CD8-positive, alpha-beta memory T cell (primary cell): ENCODE measurements around the gene IL26. TPM values are rescaled to one million over a fixed set of nuclear protein-coding genes. Genes with fewer than 3 reads are reported as not detected.
"Not testable (repeated sequence)": the region's sequence is repeated elsewhere in the genome, so short reads cannot be mapped to it uniquely, and the experiment has no call there.

ENCODE experiments used
- CTCF ChIA-PET: fragments of 350-600 bp; sonication (Branson Sonifier 250); formaldehyde crosslinking; loops from one replicate; lab custom pipeline; 2021; ENCODE audit warnings: antibody characterized with exemption; lab: Charles Lee
- POLR2A ChIA-PET: fragments of 350-600 bp; sonication (Branson Sonifier 250); formaldehyde crosslinking; loops from one replicate; lab custom pipeline; 2021; ENCODE audit warnings: antibody characterized with exemption; lab: Charles Lee
- DNase-seq, 5 donors: peaks; one replicate each; pipeline versions ENCODE4 v3.0.0 to v3.0.0-alpha.2; 2020 to 2022; ENCODE audit warnings: mixed read lengths in 1 of 5
- H3K27ac ChIP-seq: one replicate; pipeline ENCODE4 v1.7.0; 2013; ENCODE audit warnings: low read depth, mild to moderate bottlenecking, low read length, moderate library complexity
- H3K27me3 ChIP-seq: 2 replicates; pipeline ENCODE4 v1.7.0; 2013; ENCODE audit warnings: low read length, mild to moderate bottlenecking; ENCODE audit not compliant: insufficient read depth, poor library complexity, severe bottlenecking
- H3K36me3 ChIP-seq: 2 replicates; pipeline ENCODE4 v1.7.0; 2013; ENCODE audit warnings: mild to moderate bottlenecking, low read length, moderate library complexity; ENCODE audit not compliant: insufficient read depth
- H3K4me1 ChIP-seq: 2 replicates; pipeline ENCODE4 v1.7.0; 2013; ENCODE audit warnings: mild to moderate bottlenecking, low read length, moderate library complexity; ENCODE audit not compliant: insufficient read depth
- H3K4me3 ChIP-seq: 2 replicates; pipeline ENCODE4 v1.7.0; 2013; ENCODE audit warnings: mild to moderate bottlenecking, low read length
- H3K9me3 ChIP-seq: 2 replicates; pipeline ENCODE4 v1.7.0; 2013; ENCODE audit warnings: mild to moderate bottlenecking, low read length
- H3K27ac Mint-ChIP-seq, 8 donors: one replicate each; pipeline ENCODE4 v1.8.0; 2020 to 2021; ENCODE audit warnings: mixed read lengths in 8 of 8, mild to moderate bottlenecking in 6 of 8, inconsistent platforms in 3 of 8, moderate library complexity in 3 of 8
- H3K27me3 Mint-ChIP-seq, 2 donors: one replicate each; pipeline ENCODE4 v1.8.0; 2020 to 2021; ENCODE audit warnings: mixed read lengths in 2 of 2, mild to moderate bottlenecking in 1 of 2, moderate library complexity in 1 of 2
- H3K36me3 Mint-ChIP-seq, 3 donors: one replicate each; pipeline ENCODE4 v1.8.0; 2020 to 2021; ENCODE audit warnings: mixed read lengths in 3 of 3, inconsistent platforms in 1 of 3, mild to moderate bottlenecking in 1 of 3
- H3K4me1 Mint-ChIP-seq, 3 donors: one replicate each; pipeline ENCODE4 v1.8.0; 2020 to 2021; ENCODE audit warnings: mixed read lengths in 3 of 3, inconsistent platforms in 1 of 3, mild to moderate bottlenecking in 1 of 3
- H3K4me3 Mint-ChIP-seq, 7 donors: one replicate each; pipeline ENCODE4 v1.8.0; 2020 to 2021; ENCODE audit warnings: mixed read lengths in 7 of 7, mild to moderate bottlenecking in 6 of 7, moderate library complexity in 4 of 7, inconsistent platforms in 2 of 7
- H3K9me3 Mint-ChIP-seq, 5 donors: one replicate each; pipeline ENCODE4 v1.8.0; 2020 to 2022; ENCODE audit warnings: mixed read lengths in 5 of 5, mild to moderate bottlenecking in 3 of 5, moderate library complexity in 2 of 5, inconsistent platforms in 1 of 5
- polyA plus RNA-seq: library from polyadenylated mRNA; unstranded; fragments of 300-500 nt; fragmentation: Illumina TruSeq; gene quantifications from one replicate; pipeline ENCODE4 v1.2.3, GENCODE V29; 2021
- total RNA-seq, 2 experiments: library from RNA; stranded (reverse); gene quantifications; one replicate each; pipeline ENCODE4 v1.2.3, GENCODE V29; 2021

The IL26 gene
- total and polyA plus RNA-seq, 3 experiments from 2014 or later = 0.28 to 1.00 (median 0.88) TPM

DNA sequence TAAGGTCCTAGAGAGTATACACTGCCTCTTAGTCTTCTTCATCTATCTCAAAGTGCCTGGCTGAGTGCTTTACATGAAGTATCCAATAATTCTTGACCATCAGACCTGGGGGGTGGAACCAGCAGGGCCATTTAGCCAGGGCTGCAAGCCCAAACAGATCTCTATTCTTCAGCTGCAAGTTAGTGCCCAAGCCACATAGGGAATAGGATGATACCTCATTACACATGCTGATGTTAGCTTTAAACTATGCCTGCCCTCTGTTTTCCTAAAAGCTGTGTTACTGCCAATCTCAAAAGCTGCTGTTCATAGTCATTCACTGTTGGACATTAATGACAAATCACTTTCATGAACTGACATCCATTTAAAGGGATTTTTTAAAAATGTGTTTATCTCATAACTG, 49.4 kb downstream of the IL26 start:
- Mint-ChIP-seq H3K4me1 (peaks cover 49 to 65% (median 63%) of the 10 kb centered on the region in 3 donors), H3K27me3 (no peaks in the 10 kb centered on the region), H3K4me3 (peak overlapping the region; percentile 60 to 82 (median 72)), H3K36me3 (no peaks in the 10 kb centered on the region), H3K27ac (peak overlapping the region; percentile 43 to 97 (median 90)), H3K9me3 (no peaks in the 10 kb centered on the region)
- H3K4me1 ChIP-seq = peaks cover 65% of the 10 kb centered on the region
- H3K4me3 ChIP-seq = peak overlapping the region; percentile 33
- no peaks in the 10 kb centered on the region for H3K27me3 ChIP-seq
- no peak for DNase-seq
- no peaks in the 10 kb centered on the region for H3K9me3 ChIP-seq
- no peak overlapping the region for H3K27ac ChIP-seq
- ChIA-PET CTCF (interaction anchor here (0.7 to 2.4 kb wide), 6 partner anchors 12 to 159 kb away, joined by 3 to 7 read pairs (median 4); partner anchors contain the start of gene IFNG), POLR2A (interaction anchor here (2.4 kb wide), 1 partner anchor 12 kb away, joined by 6 read pairs; no protein-coding TSS in a partner anchor)
- no peaks in the 10 kb centered on the region for H3K36me3 ChIP-seq

DNA sequence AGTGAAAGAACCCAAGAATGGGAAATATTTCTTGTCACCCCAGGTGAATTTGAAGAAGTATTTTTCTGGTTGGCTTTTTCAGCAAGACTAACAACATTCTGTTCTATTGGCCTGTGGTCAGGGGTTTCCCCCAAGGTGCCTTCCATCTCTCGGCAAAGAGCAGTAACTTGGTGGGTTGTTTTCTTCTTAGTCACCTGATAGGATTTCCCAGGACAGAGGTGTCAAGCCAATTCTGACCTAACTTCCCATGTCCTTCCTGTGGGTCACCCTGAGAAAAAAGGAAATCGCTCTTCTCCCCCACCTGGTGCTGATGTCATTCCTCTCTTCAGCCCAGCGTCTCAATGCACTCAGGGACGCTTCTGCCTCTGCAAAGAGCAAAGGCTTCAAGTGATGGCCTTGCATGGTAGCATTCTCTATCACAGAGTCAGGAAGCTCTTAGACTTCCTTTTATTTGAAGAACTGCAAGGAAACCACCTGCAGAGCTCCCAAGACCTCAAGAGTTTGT, 50.0 kb downstream of the IL26 start:
- Mint-ChIP-seq H3K4me1 (peaks cover 43 to 58% (median 56%) of the 10 kb centered on the region in 3 donors), H3K4me3 (peak overlapping the region; percentile 60 to 82 (median 72)), H3K27ac (peak overlapping the region; percentile 43 to 97 (median 90)), H3K27me3 (no peaks in the 10 kb centered on the region), H3K36me3 (no peaks in the 10 kb centered on the region), H3K9me3 (no peaks in the 10 kb centered on the region)
- DNase-seq = peak; percentile 40 to 89 (median 81)
- Histone ChIP-seq H3K4me3 (peak overlapping the region; percentile 33), H3K27ac (no peak overlapping the region), H3K9me3 (no peaks in the 10 kb centered on the region), H3K4me1 (peaks cover 59% of the 10 kb centered on the region), H3K27me3 (no peaks in the 10 kb centered on the region), H3K36me3 (no peaks in the 10 kb centered on the region)
- ChIA-PET POLR2A (interaction anchor here (2.4 kb wide), 1 partner anchor 13 kb away, joined by 6 read pairs; no protein-coding TSS in a partner anchor), CTCF (interaction anchor here (0.7 to 2.4 kb wide), 5 partner anchors 13 to 141 kb away, joined by 3 to 7 read pairs (median 4); partner anchors contain the start of gene IFNG)

DNA sequence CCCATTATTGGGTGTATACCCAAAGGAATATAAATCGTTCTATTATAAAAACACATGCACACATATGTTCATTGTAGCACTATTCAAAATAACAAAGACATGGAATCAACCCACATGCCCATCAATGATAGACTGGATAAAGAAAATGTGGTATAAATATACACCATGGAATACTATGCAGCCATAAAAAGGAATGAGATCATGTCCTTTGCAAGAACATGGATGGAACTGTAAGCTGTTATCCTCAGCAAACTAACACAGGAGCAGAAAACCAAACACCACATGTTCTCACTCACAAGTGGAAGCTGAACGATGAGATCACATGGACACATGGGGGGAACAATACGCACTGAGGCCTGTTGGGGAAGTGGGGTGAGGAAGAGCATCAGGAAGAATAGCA, 50.8 kb downstream of the IL26 start:
- H3K4me3 ChIP-seq, H3K9me3 ChIP-seq, H3K27me3 ChIP-seq, H3K27ac ChIP-seq, H3K36me3 Mint-ChIP-seq, H3K36me3 ChIP-seq, DNase-seq, H3K27me3 Mint-ChIP-seq, POLR2A ChIA-PET, H3K9me3 Mint-ChIP-seq: not testable (repeated sequence)
- peak overlapping the region in 7 of 8 donors; percentile 51 to 97 (median 89) for H3K27ac Mint-ChIP-seq
- peak overlapping the region in 6 of 7 donors; percentile 15 to 82 (median 75) for H3K4me3 Mint-ChIP-seq
- peaks cover 41 to 55% (median 51%) of the 10 kb centered on the region in 3 donors for H3K4me1 Mint-ChIP-seq
- CTCF ChIA-PET = interaction anchor here (0.9 kb wide), 1 partner anchor 15 kb away, joined by 3 read pairs; the partner anchor contains the start of gene IFNG
- H3K4me1 ChIP-seq = peaks cover 55% of the 10 kb centered on the region

DNA sequence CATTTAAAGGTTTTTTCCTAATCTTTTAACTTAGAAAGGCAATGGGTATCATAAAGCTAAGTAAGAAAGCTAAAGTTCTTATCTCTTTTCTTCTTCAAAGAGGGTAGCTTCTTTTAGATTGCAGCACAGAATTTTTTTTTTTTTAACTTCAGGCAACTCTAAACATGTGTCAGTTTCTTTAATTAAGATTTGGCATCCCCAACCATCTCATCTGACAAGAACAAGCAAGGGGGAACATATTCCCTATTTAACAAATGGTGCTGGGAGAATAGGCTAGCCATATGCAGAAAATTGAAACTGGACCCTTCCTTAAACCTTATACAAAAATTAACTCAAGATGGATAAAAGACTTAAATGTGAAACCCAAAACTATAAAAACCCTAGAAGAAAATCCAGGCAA, 51.8 kb downstream of the IL26 start:
- H3K4me1 Mint-ChIP-seq = peaks cover 38 to 49% (median 46%) of the 10 kb centered on the region in 3 donors
- no peaks in the 10 kb centered on the region for H3K36me3 Mint-ChIP-seq
- no peak for DNase-seq
- no peak overlapping the region for H3K4me3 ChIP-seq
- H3K4me1 ChIP-seq = peaks cover 49% of the 10 kb centered on the region
- POLR2A ChIA-PET = no interaction called here
- no peaks in the 10 kb centered on the region for H3K9me3 Mint-ChIP-seq
- no peaks in the 10 kb centered on the region for H3K27me3 ChIP-seq
- no peaks in the 10 kb centered on the region for H3K36me3 ChIP-seq
- H3K27me3 Mint-ChIP-seq = no peaks in the 10 kb centered on the region
- CTCF ChIA-PET = interaction anchor here (0.9 to 1.0 kb wide), 2 partner anchors 14 to 16 kb away, joined by 3 read pairs; partner anchors contain the start of gene IFNG
- no peaks in the 10 kb centered on the region for H3K9me3 ChIP-seq
- no peak overlapping the region for H3K27ac ChIP-seq
- peak overlapping the region in 1 of 8 donors; percentile 84 for H3K27ac Mint-ChIP-seq
- no peak overlapping the region for H3K4me3 Mint-ChIP-seq

DNA sequence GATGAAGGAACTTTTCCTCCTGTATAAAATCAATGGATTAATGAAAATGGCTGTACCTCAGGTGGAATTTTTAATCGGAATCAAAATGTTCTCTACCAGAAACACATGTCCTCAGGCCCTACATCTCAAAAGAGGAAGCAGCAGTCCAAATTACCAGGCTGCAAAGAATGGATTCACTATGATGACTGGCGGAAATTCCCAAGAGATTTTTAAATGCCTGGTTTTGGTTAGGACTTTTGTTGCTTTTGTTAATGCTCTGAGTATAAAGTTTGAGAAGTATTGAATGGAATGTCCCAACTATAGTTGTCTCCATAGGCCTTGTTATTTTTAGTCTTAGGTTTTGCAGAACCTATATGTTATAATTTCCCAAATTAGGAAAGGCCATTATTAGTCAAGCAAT, 54.9 kb downstream of the IL26 start:
- Mint-ChIP-seq H3K27me3 (no peaks in the 10 kb centered on the region), H3K9me3 (no peaks in the 10 kb centered on the region), H3K36me3 (peaks cover 0 to 3% (median 0%) of the 10 kb centered on the region in 3 donors), H3K27ac (no peak overlapping the region), H3K4me3 (no peak overlapping the region), H3K4me1 (peaks cover 16 to 20% (median 19%) of the 10 kb centered on the region in 3 donors)
- POLR2A ChIA-PET = no interaction called here
- no peak for DNase-seq
- no peaks in the 10 kb centered on the region for H3K9me3 ChIP-seq
- no peak overlapping the region for H3K4me3 ChIP-seq
- CTCF ChIA-PET = interaction anchor here (1.3 to 2.2 kb wide), 3 partner anchors 10 to 57 kb away, joined by 4 to 6 read pairs (median 6); no protein-coding TSS in a partner anchor
- H3K36me3 ChIP-seq = no peaks in the 10 kb centered on the region
- no peak overlapping the region for H3K27ac ChIP-seq
- H3K27me3 ChIP-seq = no peaks in the 10 kb centered on the region
- H3K4me1 ChIP-seq = peaks cover 20% of the 10 kb centered on the region

DNA sequence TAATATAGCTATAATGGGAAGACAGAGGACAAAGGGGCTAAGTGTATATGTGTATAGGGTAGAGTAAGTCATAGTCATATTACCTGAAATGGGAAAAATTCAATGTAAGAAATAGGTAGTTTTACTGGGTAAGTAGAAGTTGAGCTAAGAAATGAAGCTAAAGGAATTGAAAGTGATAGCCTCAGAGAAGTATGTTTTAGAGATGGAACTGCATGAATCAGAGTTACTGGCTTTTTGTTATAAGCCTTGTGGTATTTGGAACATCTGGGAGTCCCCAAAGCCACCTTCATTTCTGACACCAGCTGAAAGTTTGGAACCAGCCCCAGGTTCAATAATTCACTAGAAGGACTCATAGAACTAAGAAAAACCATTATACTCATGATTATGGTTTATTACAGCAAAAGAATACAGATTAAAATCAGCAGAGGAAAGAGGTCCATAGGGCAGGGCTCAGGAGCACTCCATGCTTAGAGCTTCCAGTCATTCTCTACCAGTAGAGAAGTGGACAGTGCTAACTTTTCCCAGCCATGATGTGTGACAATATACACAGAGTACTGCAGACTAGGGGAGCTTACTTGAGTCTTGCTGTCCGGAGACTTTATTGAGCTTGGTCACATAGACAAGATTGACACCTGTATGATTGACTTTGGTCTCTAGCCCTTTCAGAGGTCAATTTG, 56.3 kb downstream of the IL26 start:
- POLR2A ChIA-PET = interaction anchor here (0.5 kb wide), 1 partner anchor 11 kb away, joined by 4 read pairs; no protein-coding TSS in a partner anchor
- H3K27ac Mint-ChIP-seq = no peak overlapping the region
- no peak overlapping the region for H3K27ac ChIP-seq
- H3K36me3 Mint-ChIP-seq = peaks cover 0 to 3% (median 0%) of the 10 kb centered on the region in 3 donors
- no peaks in the 10 kb centered on the region for H3K27me3 Mint-ChIP-seq
- H3K4me3 Mint-ChIP-seq = no peak overlapping the region
- no peaks in the 10 kb centered on the region for H3K9me3 ChIP-seq
- peaks cover 5 to 8% (median 8%) of the 10 kb centered on the region in 3 donors for H3K4me1 Mint-ChIP-seq
- DNase-seq = no peak
- H3K36me3 ChIP-seq = no peaks in the 10 kb centered on the region
- no peaks in the 10 kb centered on the region for H3K9me3 Mint-ChIP-seq
- H3K27me3 ChIP-seq = no peaks in the 10 kb centered on the region
- CTCF ChIA-PET = interaction anchor here (1.2 to 1.4 kb wide), 3 partner anchors 10 to 20 kb away, joined by 3 to 5 read pairs (median 3); partner anchors contain the start of gene IFNG
- peaks cover 11% of the 10 kb centered on the region for H3K4me1 ChIP-seq
- no peak overlapping the region for H3K4me3 ChIP-seq

DNA sequence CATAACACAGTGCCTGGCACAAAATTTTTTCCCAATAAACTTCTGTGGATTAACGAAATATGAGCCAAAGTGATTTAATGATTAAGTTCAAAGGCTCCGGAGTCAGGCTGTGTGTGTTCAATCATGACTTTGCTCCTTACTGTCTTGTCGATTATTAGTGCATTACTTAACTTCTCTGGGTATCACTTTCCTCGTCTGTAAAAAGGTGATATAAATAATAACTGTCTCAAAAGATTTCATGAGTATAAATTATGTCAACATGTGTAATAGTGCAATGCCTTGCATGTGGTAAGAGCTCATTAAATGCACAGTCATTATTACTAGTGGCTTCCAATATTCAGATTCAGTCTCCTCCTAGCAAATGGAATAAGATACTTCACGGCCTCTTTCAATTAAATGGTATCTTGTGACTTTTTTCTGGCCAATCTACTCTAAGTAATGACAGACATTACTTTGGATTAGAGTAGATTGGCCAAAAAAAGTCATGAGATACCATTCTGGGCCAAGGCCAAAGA, 59.2 kb downstream of the IL26 start:
- Histone ChIP-seq H3K9me3 (no peaks in the 10 kb centered on the region), H3K4me1 (no peaks in the 10 kb centered on the region), H3K27me3 (no peaks in the 10 kb centered on the region), H3K4me3 (no peak overlapping the region), H3K36me3 (no peaks in the 10 kb centered on the region), H3K27ac (no peak overlapping the region)
- Mint-ChIP-seq H3K4me3 (no peak overlapping the region), H3K27ac (no peak overlapping the region), H3K36me3 (peaks cover 0 to 3% (median 0%) of the 10 kb centered on the region in 3 donors), H3K9me3 (no peaks in the 10 kb centered on the region), H3K27me3 (no peaks in the 10 kb centered on the region), H3K4me1 (peaks cover 23 to 28% (median 24%) of the 10 kb centered on the region in 3 donors)
- CTCF ChIA-PET = interaction anchor here (1.0 to 1.1 kb wide), 2 partner anchors 53 to 126 kb away, joined by 3 read pairs; no protein-coding TSS in a partner anchor
- POLR2A ChIA-PET = no interaction called here
- no peak for DNase-seq
